SU-DHL-6 (cell line): ENCODE measurements around the gene DCUN1D5.

ENCODE experiments used
- CTCF ChIP-seq: fragments of 200-600 bp; sonication (generic); IDR thresholded peaks from one replicate; pipeline ENCODE4 v1.5.1; 2017; ENCODE audit warnings: antibody characterized with exemption, mild to moderate bottlenecking, low read length, moderate library complexity; ENCODE audit not compliant: insufficient read depth, poor library complexity, severe bottlenecking
- EZH2phosphoT487 ChIP-seq: fragments of 200-600 bp; sonication (generic), shearing (Covaris generic); conservative IDR thresholded peaks from 2 replicates; pipeline ENCODE4 v1.6.1; 2018; ENCODE audit warnings: mild to moderate bottlenecking, antibody characterized with exemption, low read length, moderate library complexity, mixed read lengths

- no peak for TF ChIP-seq CTCF
- TF ChIP-seq EZH2phosphoT487: no peak
Measured at GRCh38 chr11:103061656-103062055, 30.3 kb downstream of the DCUN1D5 start.
